HG02973 (cell line): Measurements from ENCODE around the gene ZFP30.
"Not testable (repeated sequence)": the region's sequence is repeated elsewhere in the genome, so short reads cannot be mapped to it uniquely, and the experiment has no call there.

ENCODE experiments used
- ATAC-seq: cut with Tn5 transposase; IDR thresholded peaks from one replicate; pipeline ENCODE4 v1.9.1; 2021; ENCODE audit warnings: moderate library complexity; ENCODE audit not compliant: unreplicated experiment

The ZFP30 gene

GRCh38 chr19:37655301-37655688 is at the start of gene ZFP30:
Gene ZFP30, minus strand, starts transcription at chr19:37655465. Its CDS starts 7,643 bp downstream, at chr19:37647822.
- ATAC-seq, result peak; percentile 58

DNA sequence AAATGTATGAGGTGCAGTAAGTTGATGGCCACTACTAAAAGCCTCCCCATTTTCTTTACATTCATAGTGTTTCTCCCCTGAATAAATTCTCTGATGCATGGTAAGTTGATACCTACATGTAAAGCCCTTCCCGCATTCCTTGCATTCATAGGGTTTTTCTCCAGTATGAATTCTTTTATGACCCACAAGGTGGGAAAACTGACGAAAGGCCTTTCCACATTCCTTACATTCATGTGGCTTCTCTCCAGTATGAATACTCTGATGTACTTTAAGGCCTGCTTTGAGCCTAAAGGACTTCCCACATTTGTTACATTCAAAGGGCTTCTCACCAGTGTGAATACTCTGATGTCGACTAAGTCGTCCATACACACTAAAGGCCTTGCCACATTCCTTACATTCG is 43.8 kb upstream of the ZFP30 start:
- no peak for ATAC-seq

DNA sequence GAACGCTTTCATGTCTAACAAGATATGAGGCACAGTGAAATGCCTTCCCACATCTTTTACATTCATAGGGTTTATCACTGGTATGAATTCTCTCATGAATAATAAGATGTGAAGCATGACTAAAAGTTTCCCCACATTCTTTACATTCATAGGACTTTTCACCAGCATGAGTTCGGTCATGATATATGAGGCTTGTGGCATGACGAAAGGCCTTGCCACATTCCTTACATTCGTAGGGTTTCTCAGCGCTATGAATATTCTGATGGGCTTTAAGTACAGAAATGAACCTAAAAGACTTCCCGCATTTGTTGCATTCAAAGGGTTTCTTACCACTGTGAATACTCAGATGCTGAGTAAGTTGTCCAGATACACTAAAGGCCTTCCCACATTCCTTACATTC is 43.0 kb upstream of the ZFP30 start:
- ATAC-seq, result no peak

DNA sequence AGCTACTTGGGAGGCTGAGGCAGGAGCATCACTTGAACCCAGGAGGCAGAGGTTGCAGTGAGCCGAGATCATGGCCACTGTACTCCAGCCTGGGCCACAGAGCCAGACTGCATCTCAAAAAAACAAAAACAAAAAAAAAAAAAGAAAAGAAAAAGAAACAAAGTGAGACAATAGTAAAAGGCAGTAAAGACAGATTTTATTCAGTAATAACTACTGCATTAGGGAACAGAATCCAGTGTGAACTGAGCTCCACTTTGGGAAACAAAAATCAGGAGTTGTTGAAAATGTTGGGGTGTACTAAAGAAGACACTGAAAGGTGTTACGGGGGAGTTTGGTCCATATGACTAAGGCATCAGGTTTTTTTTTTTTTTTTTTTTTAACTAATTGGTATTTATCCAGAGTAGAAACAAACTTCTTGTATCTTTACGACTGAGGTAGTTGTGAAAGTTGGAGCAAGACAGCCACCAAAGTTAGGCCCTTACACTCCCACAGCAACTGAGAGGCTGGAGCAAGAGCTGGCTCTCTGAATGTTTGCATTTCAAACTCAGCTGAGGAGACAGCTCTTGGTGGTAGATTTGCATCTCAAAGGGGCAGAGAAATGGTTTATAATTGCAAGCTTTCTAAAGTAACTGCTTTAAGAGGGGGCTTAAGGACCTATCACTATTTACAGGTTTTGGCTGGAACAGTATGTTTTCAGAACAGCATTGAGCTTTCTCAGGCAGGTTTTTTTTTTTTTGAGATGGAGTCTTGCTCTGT is 40.1 kb upstream of the ZFP30 start:
- no peak for ATAC-seq

GRCh38 chr19:37692956-37693620 is 37.8 kb upstream of the ZFP30 start:
- ATAC-seq, result no peak

DNA sequence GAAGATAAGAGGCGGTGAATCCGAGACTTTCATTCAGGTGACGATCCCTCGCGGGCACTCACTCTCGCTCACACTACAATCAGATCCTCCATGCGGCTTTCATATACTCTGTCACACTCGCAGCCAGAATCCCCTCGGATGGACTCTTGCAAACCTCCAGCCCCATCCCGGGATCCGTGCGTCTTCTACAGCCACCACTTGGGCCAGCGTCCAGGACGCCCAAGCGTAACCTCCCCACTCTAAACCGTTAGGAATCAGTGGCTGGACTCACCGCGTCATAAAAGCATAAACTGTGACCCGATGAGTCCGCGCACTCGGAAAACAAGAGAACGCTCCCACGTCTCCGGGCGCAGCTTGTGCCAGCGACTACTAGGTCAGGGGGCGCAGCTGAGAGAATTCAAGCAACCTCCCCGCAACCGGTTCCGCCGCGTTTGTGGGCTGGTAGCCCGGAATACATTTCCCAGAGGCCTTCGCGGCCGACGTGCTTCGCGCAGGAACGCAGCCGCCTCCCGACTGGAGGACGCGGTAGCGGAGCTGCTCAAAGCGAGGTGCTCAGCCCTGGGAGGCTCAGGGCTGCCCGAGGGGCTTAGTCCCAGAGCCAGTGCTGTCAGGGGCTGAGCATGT is 36.7 kb upstream of the ZFP30 start:
- ATAC-seq, result no peak

GRCh38 chr19:37683520-37683919 is 28.3 kb upstream of the ZFP30 start:
- ATAC-seq, result no peak

GRCh38 chr19:37669450-37669914 is 14.2 kb upstream of the ZFP30 start:
- no peak for ATAC-seq

- not testable (repeated sequence) for ATAC-seq
Measured at GRCh38 chr19:37657157-37657556, 1.9 kb upstream of the ZFP30 start.

DNA sequence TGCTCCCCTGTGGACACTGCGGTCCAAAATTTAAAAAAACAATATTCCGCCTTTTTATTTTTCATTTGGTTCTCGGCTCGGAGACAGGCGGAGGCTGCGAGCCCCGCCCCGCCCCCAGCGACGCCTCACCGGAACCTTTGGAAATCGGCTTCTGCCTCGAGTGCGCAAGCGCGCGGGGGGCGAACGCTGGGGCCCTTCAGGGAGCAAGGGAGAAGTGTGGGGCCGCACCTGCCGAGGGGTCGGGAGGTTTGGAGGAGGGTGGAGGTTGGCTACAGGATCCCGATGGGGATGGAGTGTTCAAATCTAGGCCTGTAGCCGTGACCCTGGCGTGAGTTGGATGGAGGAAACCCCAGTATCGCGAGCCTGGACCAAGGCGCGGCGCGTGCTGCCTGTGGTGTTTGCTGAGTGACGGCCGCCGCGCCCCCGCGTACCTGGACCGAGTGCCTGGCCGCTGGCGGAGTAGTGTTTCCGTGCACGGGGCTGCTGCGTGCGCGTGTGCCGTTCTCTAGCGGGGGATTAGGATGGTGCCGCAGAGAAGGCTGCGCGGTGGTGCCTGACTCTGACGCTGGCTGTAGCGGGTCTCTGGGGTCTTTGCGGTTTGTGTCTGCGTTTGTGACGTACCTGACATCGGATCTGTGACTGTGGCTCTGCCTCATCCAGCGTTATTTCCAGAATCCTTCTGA is 565 bp upstream of the ZFP30 start:
- ATAC-seq, result peak; percentile 50

GRCh38 chr19:37654629-37655300 is 500 bp downstream of the ZFP30 start:
- ATAC-seq, result peak; percentile 29

DNA sequence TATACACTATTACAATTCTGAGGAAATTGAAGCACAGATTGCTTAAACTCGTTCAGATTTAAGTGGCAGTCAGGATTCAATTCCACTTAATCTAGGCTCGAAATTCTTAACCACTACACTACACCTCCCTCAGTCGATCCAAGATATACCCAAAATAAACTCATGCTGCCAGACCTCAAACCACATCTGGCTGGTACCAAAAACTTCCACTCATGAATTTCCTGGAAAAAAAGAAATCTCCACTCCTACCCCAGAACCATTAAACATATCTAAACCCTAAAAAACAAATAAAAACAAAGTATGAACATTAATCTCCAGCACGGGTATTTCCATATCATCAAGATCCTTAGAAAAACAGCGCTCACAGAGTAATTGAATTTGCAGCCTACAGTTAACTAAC is 1.1 kb downstream of the ZFP30 start:
- ATAC-seq, result no peak

GRCh38 chr19:37635076-37636056 is 19.9 kb downstream of the ZFP30 start:
- ATAC-seq, result no peak

DNA sequence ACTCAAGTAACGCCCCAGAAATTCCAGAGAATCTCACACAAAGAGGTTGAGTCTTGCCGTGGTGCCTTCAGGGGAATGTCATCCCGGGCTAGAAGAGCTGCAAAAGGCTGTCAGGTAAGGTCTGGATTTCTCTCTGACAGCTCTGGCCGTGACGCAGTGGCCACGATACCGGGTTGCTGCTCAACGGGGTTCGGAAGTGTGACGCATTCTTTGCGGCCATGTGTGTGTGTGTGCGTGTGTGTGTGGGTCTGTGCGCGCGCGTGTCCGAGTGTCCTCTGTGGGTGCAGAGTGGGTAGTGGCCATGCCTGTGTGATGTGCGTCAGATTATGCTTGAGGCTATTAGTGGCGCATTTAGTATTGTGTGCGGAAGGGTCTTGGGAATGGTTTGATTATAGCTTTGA is 60.3 kb downstream of the ZFP30 start:
- ATAC-seq, result peak; percentile 37

GRCh38 chr19:37594304-37594981 is 60.8 kb downstream of the ZFP30 start, which contains the start of the genes ZNF540 and ZNF571:
Gene ZNF540, plus strand, starts transcription at chr19:37594876. Its CDS starts 3,572 bp downstream, at chr19:37598448.
Gene ZNF571, minus strand, starts transcription at chr19:37594792. Its CDS starts 8,116 bp downstream, at chr19:37586676.
- peak; percentile 92 for ATAC-seq

- ATAC-seq, result no peak
Measured at GRCh38 chr19:37593996-37594303, 61.3 kb downstream of the ZFP30 start.

DNA sequence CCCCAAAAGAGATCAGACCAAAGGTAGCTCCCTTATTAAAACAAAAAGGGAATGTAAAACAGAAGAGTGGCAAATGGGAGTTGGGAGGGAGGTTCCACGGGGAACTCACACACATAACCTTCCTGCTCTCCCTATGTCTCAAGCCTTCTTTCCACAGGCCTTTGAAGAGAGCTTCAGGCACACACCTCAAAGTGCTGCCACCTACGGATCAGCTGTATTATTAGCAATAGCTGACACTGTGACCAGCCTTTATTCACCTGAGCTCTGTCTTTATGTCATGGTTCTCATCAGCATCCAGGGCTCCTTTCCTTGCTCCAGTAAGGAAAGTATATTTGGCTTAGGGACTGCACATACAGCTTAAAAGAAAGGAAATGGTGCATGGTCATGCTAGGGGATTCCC is 71.9 kb downstream of the ZFP30 start:
- ATAC-seq, result no peak

- ATAC-seq, result no peak
Measured at GRCh38 chr19:37572203-37572602, 83.1 kb downstream of the ZFP30 start.

GRCh38 chr19:37565370-37565669 is 89.9 kb downstream of the ZFP30 start:
- ATAC-seq, result no peak
